Measurements from ENCODE around the gene PFKFB3. TPM values are rescaled to one million over a fixed set of nuclear protein-coding genes. Genes with fewer than 3 reads are reported as not detected.

The PFKFB3 gene
- total and polyA plus RNA-seq, 7 donors: 10.2 to 33.2 (median 28.0) TPM

GRCh38 chr10:6229746-6230145 is 27.0 kb downstream of the PFKFB3 start:
- 95% methylated on average over 13 of the region's 13 CpGs for WGBS, 2 donors
- no peaks in the 10 kb centered on the region for H3K27me3 ChIP-seq
- no peaks in the 10 kb centered on the region for H3K4me1 ChIP-seq
- peaks cover 39 to 98% (median 69%) of the 10 kb centered on the region in 4 donors for H3K36me3 ChIP-seq
- TF ChIP-seq POLR2A (IDR thresholded peaks at IDR 0.05) (no peak), EP300 (IDR thresholded peaks at IDR 0.05) (no peak), POLR2AphosphoS5 (IDR thresholded peaks at IDR 0.05) (no peak)
- TF ChIP-seq, protein P1, sequence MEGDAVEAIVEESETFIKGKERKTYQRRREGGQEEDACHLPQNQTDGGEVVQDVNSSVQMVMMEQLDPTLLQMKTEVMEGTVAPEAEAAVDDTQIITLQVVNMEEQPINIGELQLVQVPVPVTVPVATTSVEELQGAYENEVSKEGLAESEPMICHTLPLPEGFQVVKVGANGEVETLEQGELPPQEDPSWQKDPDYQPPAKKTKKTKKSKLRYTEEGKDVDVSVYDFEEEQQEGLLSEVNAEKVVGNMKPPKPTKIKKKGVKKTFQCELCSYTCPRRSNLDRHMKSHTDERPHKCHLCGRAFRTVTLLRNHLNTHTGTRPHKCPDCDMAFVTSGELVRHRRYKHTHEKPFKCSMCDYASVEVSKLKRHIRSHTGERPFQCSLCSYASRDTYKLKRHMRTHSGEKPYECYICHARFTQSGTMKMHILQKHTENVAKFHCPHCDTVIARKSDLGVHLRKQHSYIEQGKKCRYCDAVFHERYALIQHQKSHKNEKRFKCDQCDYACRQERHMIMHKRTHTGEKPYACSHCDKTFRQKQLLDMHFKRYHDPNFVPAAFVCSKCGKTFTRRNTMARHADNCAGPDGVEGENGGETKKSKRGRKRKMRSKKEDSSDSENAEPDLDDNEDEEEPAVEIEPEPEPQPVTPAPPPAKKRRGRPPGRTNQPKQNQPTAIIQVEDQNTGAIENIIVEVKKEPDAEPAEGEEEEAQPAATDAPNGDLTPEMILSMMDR (IDR thresholded peaks at IDR 0.05): no peak
- intact Hi-C loops (cut with DNase I): no loop called here
- H3K4me3 ChIP-seq: no peak overlapping the region
- no peaks in the 10 kb centered on the region for H3K9me3 ChIP-seq
- H3K27ac ChIP-seq: no peak overlapping the region
- no peak for DNase-seq

DNA sequence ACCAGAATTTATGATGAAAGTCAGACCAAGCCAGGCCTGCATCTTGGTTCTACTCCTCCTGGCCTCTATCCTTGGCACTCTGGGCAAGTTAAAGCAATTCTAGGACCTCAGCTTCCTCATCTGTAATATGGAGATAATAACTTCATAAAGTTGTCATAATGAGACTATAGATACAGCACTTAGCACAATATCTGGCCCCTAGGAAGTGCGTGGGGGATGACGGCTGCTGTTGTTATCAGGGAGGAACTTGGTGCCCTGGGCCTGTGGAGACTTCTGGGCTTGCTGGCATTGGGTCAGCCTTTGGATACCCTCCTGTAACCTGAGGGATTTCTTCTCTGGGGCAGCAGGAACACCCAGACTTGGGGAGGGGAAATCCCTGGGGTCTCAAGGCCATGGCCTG is 27.6 kb downstream of the PFKFB3 start:
- H3K9me3 ChIP-seq: no peaks in the 10 kb centered on the region
- no peaks in the 10 kb centered on the region for H3K4me1 ChIP-seq
- H3K36me3 ChIP-seq: peaks cover 38 to 98% (median 64%) of the 10 kb centered on the region in 4 donors
- no peak for DNase-seq
- no peaks in the 10 kb centered on the region for H3K27me3 ChIP-seq
- intact Hi-C loops (cut with DNase I): no loop called here
- WGBS, 2 donors: 97% methylated on average over 2 of the region's 2 CpGs
- H3K27ac ChIP-seq: no peak overlapping the region
- TF ChIP-seq POLR2A (IDR thresholded peaks at IDR 0.05): no peak
- TF ChIP-seq, protein P1 (IDR thresholded peaks at IDR 0.05): no peak
- TF ChIP-seq POLR2AphosphoS5 (IDR thresholded peaks at IDR 0.05): no peak
- no peak for TF ChIP-seq EP300 (IDR thresholded peaks at IDR 0.05)
- no peak overlapping the region for H3K4me3 ChIP-seq

DNA sequence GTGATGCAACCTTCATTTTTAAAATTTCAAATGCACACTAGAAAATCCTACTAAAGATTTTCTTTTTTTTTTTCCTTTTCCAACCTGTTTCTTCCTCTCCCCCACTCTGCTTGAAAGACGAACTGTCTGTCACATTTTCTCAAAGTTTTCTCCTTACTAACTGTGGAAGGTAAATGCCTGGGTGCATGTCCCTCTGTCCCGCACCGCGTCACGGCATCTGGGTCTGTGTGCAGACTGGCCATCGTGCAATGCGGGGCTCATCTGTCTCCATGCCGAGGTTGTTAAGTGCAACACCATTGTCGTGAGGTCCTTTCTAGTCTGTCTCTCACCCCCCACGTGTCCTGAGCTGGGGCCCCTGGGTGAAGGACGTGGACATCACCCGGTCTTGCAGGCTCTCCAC is 28.4 kb downstream of the PFKFB3 start:
- H3K4me1 ChIP-seq: no peaks in the 10 kb centered on the region
- peaks cover 32 to 98% (median 57%) of the 10 kb centered on the region in 4 donors for H3K36me3 ChIP-seq
- no peak for DNase-seq
- no peak overlapping the region for H3K4me3 ChIP-seq
- no peaks in the 10 kb centered on the region for H3K9me3 ChIP-seq
- intact Hi-C loops (cut with DNase I): no loop called here
- TF ChIP-seq POLR2AphosphoS5 (IDR thresholded peaks at IDR 0.05) (no peak), EP300 (IDR thresholded peaks at IDR 0.05) (no peak)
- no peaks in the 10 kb centered on the region for H3K27me3 ChIP-seq
- WGBS, 2 donors: 94 to 95% methylated on average over 12 of the region's 12 CpGs
- H3K27ac ChIP-seq: no peak overlapping the region

GRCh38 chr10:6231730-6232129 is 29.0 kb downstream of the PFKFB3 start:
- 87 to 90% methylated on average over 13 of the region's 13 CpGs for WGBS, 2 donors
- TF ChIP-seq POLR2A (IDR thresholded peaks at IDR 0.05) (no peak), EP300 (IDR thresholded peaks at IDR 0.05) (no peak), POLR2AphosphoS5 (IDR thresholded peaks at IDR 0.05) (no peak)
- TF ChIP-seq, protein P1 (IDR thresholded peaks at IDR 0.05): no peak
- H3K4me1 ChIP-seq: no peaks in the 10 kb centered on the region
- no peaks in the 10 kb centered on the region for H3K27me3 ChIP-seq
- DNase-seq: no peak
- intact Hi-C loops (cut with DNase I): no loop called here
- no peak overlapping the region for H3K27ac ChIP-seq
- no peaks in the 10 kb centered on the region for H3K9me3 ChIP-seq
- peaks cover 31 to 98% (median 51%) of the 10 kb centered on the region in 4 donors for H3K36me3 ChIP-seq
- no peak overlapping the region for H3K4me3 ChIP-seq

DNA sequence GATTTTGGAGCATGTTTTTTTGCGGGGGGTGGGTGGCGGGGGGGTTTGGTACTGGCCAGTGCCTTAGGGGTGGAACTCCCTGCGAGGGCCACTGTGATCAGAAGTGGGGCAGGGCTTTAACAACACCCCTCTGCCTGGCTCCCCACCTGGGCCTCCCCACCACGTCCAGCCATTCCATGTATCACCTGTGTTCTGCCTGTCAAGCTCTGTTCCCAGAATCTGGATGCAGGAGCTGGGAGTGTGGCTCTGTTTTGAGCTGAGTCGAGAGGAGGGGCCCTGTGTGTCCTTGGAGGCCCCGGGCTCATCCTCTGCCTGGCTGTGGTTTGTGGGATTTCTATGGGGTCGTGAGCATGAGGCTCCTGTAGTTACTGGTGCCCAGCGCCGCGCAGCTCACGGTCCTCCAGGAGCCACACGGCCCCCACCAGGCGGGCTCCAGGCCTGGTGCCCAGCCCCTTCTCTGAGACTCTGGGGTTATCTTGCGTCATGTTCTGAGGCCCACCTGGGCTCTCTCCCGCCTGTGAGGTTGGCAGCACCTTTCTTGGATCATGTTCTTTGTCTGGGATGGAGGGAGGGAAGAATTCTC is 29.6 kb downstream of the PFKFB3 start:
- TF ChIP-seq, protein P1 (IDR thresholded peaks at IDR 0.05): no peak
- TF ChIP-seq POLR2AphosphoS5 (IDR thresholded peaks at IDR 0.05) (no peak), EP300 (IDR thresholded peaks at IDR 0.05) (no peak), POLR2A (IDR thresholded peaks at IDR 0.05) (no peak)
- intact Hi-C loops (cut with DNase I): no loop called here
- no peak for DNase-seq
- H3K27me3 ChIP-seq: no peaks in the 10 kb centered on the region
- H3K9me3 ChIP-seq: no peaks in the 10 kb centered on the region
- H3K36me3 ChIP-seq: peaks cover 28 to 94% (median 46%) of the 10 kb centered on the region in 4 donors
- H3K27ac ChIP-seq: no peak overlapping the region
- 94 to 96% methylated on average over 15 of the region's 15 CpGs for WGBS, 2 donors
- no peaks in the 10 kb centered on the region for H3K4me1 ChIP-seq
- no peak overlapping the region for H3K4me3 ChIP-seq

Data from sigmoid colon (tissue), 7 donors.